SK-N-SH (cell line): ENCODE results near the gene SPATA25. TPM values are rescaled to one million over a fixed set of nuclear protein-coding genes. Genes with fewer than 3 reads are reported as not detected.

Source experiments
- CTCF ChIA-PET: fragments of 300-600, 350-600 bp; formaldehyde crosslinking; extraction: SDS; loops from one replicate; lab custom pipeline; 2021; lab: Yijun Ruan, JAX
- POLR2A ChIA-PET: fragments of 350-600 bp; sonication (Branson Sonifier 250); formaldehyde crosslinking; extraction: SDS; loops from one replicate; lab custom pipeline; 2020; ENCODE audit warnings: antibody characterized with exemption, inconsistent platforms; lab: Yijun Ruan, JAX
- DNase-seq: peaks from one replicate; pipeline ENCODE4 v3.0.0; 2012
- H2AFZ ChIP-seq: fragments of 200-600 bp; sonication (generic); 2 replicates; pipeline ENCODE4 v1.8.1; 2016; ENCODE audit warnings: antibody characterized with exemption, mild to moderate bottlenecking, low read depth
- H3F3A ChIP-seq: fragments of 200-600 bp; sonication (generic); replicated peaks from 2 replicates; pipeline ENCODE3; 2016; ENCODE audit warnings: antibody characterized with exemption, mild to moderate bottlenecking; ENCODE audit not compliant: insufficient read depth
- H3K27ac ChIP-seq, 2 experiments: fragments of 200-500 bp in 1 of 2; fragments of 200-600 bp in 1 of 2; sonication (Bioruptor generic) in 1 of 2; sonication (generic), shearing (Covaris generic) in 1 of 2; 2 replicates each; pipeline versions ENCODE4 v1.5.1 to v1.6.1; 2014 to 2016; ENCODE audit warnings: low read depth in 2 of 2, inconsistent platforms in 1 of 2, low read length in 1 of 2, mild to moderate bottlenecking in 1 of 2, mixed read lengths in 1 of 2
- H3K27me3 ChIP-seq: fragments of 200-600 bp; sonication (generic), shearing (Covaris generic); 2 replicates; pipeline ENCODE4 v1.6.1; 2016; ENCODE audit warnings: mixed run types; ENCODE audit not compliant: insufficient read depth
- H3K36me3 ChIP-seq, 2 experiments: fragments of 200-500 bp in 1 of 2; fragments of 200-600 bp in 1 of 2; sonication (Bioruptor generic) in 1 of 2; sonication (generic) in 1 of 2; replicated peaks in 1 of 2; 2 replicates each; pipeline versions ENCODE3 to v1.5.1; 2014 to 2016; ENCODE audit warnings: low read length in 1 of 2, mild to moderate bottlenecking in 1 of 2; ENCODE audit not compliant: insufficient read depth in 2 of 2, control insufficient read depth in 1 of 2
- H3K4me1 ChIP-seq, 2 experiments: fragments of 200-500 bp in 1 of 2; fragments of 200-600 bp in 1 of 2; sonication (Bioruptor generic) in 1 of 2; sonication (generic), shearing (Covaris generic) in 1 of 2; 2 replicates each; pipeline versions ENCODE4 v1.5.1 to v1.6.1; 2014 to 2016; ENCODE audit warnings: low read depth in 1 of 2, low read length in 1 of 2, mixed run types in 1 of 2; ENCODE audit not compliant: insufficient read depth in 2 of 2, control insufficient read depth in 1 of 2
- H3K4me2 ChIP-seq: fragments of 200-600 bp; sonication (generic), shearing (Covaris generic); 2 replicates; pipeline ENCODE4 v1.6.1; 2017; ENCODE audit warnings: mixed run types
- H3K4me3 ChIP-seq, 2 experiments: fragments of 200-500 bp in 1 of 2; fragments of 200-600 bp in 1 of 2; sonication (Bioruptor generic) in 1 of 2; sonication (generic), shearing (Covaris generic) in 1 of 2; 2 replicates each; pipeline versions ENCODE4 v1.5.1 to v1.8.1; 2014 to 2016; ENCODE audit warnings: low read depth in 2 of 2, inconsistent platforms in 1 of 2, low read length in 1 of 2, mild to moderate bottlenecking in 1 of 2, mixed read lengths in 1 of 2, moderate library complexity in 1 of 2
- H3K79me2 ChIP-seq: fragments of 200-600 bp; sonication (generic); 2 replicates; pipeline ENCODE4 v1.8.1; 2017; ENCODE audit warnings: mild to moderate bottlenecking; ENCODE audit not compliant: insufficient read depth
- H3K9ac ChIP-seq: fragments of 200-600 bp; sonication (generic); 2 replicates; pipeline ENCODE4 v1.6.1; 2017; ENCODE audit warnings: mixed run types
- H3K9me2 ChIP-seq: fragments of 200-600 bp; sonication (generic); 2 replicates; pipeline ENCODE4 v1.6.1; 2017; ENCODE audit warnings: mixed run types
- H3K9me3 ChIP-seq: fragments of 200-600 bp; sonication (generic); 2 replicates; pipeline ENCODE4 v1.6.1; 2017; ENCODE audit warnings: mixed run types, mild to moderate bottlenecking, moderate library complexity
- H4K20me1 ChIP-seq: fragments of 200-600 bp; sonication (generic); 2 replicates; pipeline ENCODE4 v1.6.1; 2017; ENCODE audit warnings: mild to moderate bottlenecking, mixed run types; ENCODE audit not compliant: insufficient read depth
- CHD2 ChIP-seq: fragments of 150-350 bp; IDR thresholded peaks from 2 replicates; pipeline ENCODE4 v1.6.1; 2018; ENCODE audit warnings: low read length; ENCODE audit not compliant: partially characterized antibody
- EZH2phosphoT487 ChIP-seq: fragments of 200-600 bp; sonication (generic); IDR thresholded peaks from 2 replicates; pipeline ENCODE4 v1.6.1; 2017; ENCODE audit warnings: low read depth, mixed run types, mild to moderate bottlenecking, antibody characterized with exemption, moderate library complexity, borderline replicate concordance
- GABPA ChIP-seq: IDR thresholded peaks from 2 replicates; pipeline ENCODE4 v1.4.0; 2012; ENCODE audit warnings: low read depth, mild to moderate bottlenecking
- GATA2 ChIP-seq: sonication (generic); formaldehyde crosslinking; IDR thresholded peaks from 2 replicates; pipeline ENCODE4 v1.5.0; 2020; ENCODE audit warnings: mild to moderate bottlenecking, missing genetic modification reagents
- MAX ChIP-seq: IDR thresholded peaks from 2 replicates; pipeline ENCODE4 v1.4.0; 2012; ENCODE audit warnings: low read depth
- MXI1 ChIP-seq: IDR thresholded peaks from 2 replicates; pipeline ENCODE4 v1.6.1; 2012; ENCODE audit warnings: mild to moderate bottlenecking, low read depth, low read length, improper control_type of control experiment
- NRF1 ChIP-seq: IDR thresholded peaks from 2 replicates; pipeline ENCODE4 v1.6.1; 2012; ENCODE audit warnings: low read depth, mild to moderate bottlenecking, low read length
- REST ChIP-seq: IDR thresholded peaks from 2 replicates; pipeline ENCODE4 v1.6.1; 2012; ENCODE audit warnings: mild to moderate bottlenecking, low read depth, low read length, moderate library complexity
- RFX5 ChIP-seq: IDR thresholded peaks from 2 replicates; pipeline ENCODE4 v1.6.1; 2012; ENCODE audit warnings: mild to moderate bottlenecking, improper control_type of control experiment, low read length
- SIN3A ChIP-seq: IDR thresholded peaks from 2 replicates; pipeline ENCODE4 v1.6.1; 2012; ENCODE audit warnings: low read depth, mild to moderate bottlenecking, low read length, moderate library complexity, borderline replicate concordance
- SMC3 ChIP-seq: IDR thresholded peaks from 2 replicates; pipeline ENCODE4 v1.6.1; 2012; ENCODE audit warnings: low read depth, low read length, improper control_type of control experiment
- TCF12 ChIP-seq: IDR thresholded peaks from 2 replicates; pipeline ENCODE4 v1.4.0; 2012
- YY1 ChIP-seq: IDR thresholded peaks from 2 replicates; pipeline ENCODE4 v1.4.0; 2012; ENCODE audit warnings: low read depth, mild to moderate bottlenecking
- WGBS: methylation state at CpG from one replicate; pipeline ENCODE4 v1.1.6; 2017; ENCODE audit warnings: low lambda C conversion rate; 5-methylcytosine and 5-hydroxymethylcytosine counted together
- polyA plus RNA-seq, 3 experiments: library from polyadenylated mRNA; depleted of rRNA; stranded (reverse); fragments of >200 nt; gene quantifications; 2 replicates each; pipeline ENCODE4 v1.2.3, GENCODE V29; 2012
- TF ChIP-seq, protein P1 (sequence below): fragments of 150-350 bp; IDR thresholded peaks from 2 replicates; pipeline ENCODE4 v1.6.1; 2017; ENCODE audit warnings: antibody characterized with exemption, low read length, low read depth, borderline replicate concordance
- TF ChIP-seq, protein P2 (sequence below): IDR thresholded peaks from 2 replicates; pipeline ENCODE4 v1.4.0; 2012; ENCODE audit warnings: low read depth, borderline replicate concordance

The SPATA25 gene
- polyA plus RNA-seq, 1 of the 3 experiments (the other 2 are of a cell fraction), result 1.3 TPM

DNA sequence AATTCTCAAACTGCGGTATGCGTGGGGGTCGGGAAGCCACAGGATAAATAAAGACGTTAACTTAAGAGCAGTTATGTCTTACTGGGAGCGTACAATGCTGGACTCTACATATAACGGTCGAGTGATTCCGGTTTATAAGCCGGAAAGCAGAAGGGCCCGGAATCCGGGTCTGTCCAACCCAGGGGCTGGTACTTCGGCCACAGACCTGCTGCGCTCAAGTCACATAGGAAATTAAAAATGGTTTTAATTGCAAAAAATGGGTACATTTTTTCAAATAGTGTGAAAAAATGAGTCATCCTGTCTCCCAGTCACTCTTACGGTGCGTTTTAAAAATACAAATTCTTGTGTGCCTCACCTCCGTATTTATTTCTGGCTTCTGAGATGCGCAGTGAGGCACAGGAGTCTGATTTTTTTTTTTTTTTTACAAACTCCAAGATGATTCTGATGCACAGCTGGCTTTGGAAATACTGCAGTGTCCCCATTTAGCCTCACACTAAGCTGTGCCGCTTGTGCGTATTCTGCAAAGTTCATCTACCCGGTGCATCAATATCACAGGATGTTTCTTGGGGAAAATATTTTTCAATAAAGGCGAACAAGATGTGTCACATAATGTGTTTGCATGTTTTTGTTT lies 48.1 kb upstream of the SPATA25 start:
- Histone ChIP-seq H3K79me2 (peaks cover 71% of the 10 kb centered on the region), H3F3A (peaks cover 11% of the 10 kb centered on the region), H3K9me3 (no peaks in the 10 kb centered on the region), H3K36me3 (peaks cover 33 to 39% of the 10 kb centered on the region in 2 experiments), H3K4me1 (peaks cover 10 to 26% of the 10 kb centered on the region in 2 experiments; a peak in 3 of 4 replicates), H3K4me2 (peak overlapping the region; percentile 67), H3K27ac (peak overlapping the region; percentile 78 to 79), H3K27me3 (no peaks in the 10 kb centered on the region), H3K9ac (peak overlapping the region; percentile 81), H4K20me1 (peaks cover 20% of the 10 kb centered on the region; the same call in 1 of the 2 replicates), H3K4me3 (peak overlapping the region; percentile 63 to 85), H2AFZ (no peak overlapping the region), H3K9me2 (no peaks in the 10 kb centered on the region)
- TF ChIP-seq, protein P1, sequence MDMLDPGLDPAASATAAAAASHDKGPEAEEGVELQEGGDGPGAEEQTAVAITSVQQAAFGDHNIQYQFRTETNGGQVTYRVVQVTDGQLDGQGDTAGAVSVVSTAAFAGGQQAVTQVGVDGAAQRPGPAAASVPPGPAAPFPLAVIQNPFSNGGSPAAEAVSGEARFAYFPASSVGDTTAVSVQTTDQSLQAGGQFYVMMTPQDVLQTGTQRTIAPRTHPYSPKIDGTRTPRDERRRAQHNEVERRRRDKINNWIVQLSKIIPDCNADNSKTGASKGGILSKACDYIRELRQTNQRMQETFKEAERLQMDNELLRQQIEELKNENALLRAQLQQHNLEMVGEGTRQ, result no peak
- TF ChIP-seq TCF12 (no peak), RFX5 (no peak), CHD2 (no peak), NRF1 (no peak), SMC3 (no peak), YY1 (no peak), EZH2phosphoT487 (no peak), GABPA (peak; percentile 40), MAX (0 out of 2 replicates have a peak, but pooled peaks have one; percentile 15), MXI1 (no peak), SIN3A (no peak), REST (no peak), GATA2 (CRISPR knock-in tag) (no peak)
- TF ChIP-seq, protein P2, sequence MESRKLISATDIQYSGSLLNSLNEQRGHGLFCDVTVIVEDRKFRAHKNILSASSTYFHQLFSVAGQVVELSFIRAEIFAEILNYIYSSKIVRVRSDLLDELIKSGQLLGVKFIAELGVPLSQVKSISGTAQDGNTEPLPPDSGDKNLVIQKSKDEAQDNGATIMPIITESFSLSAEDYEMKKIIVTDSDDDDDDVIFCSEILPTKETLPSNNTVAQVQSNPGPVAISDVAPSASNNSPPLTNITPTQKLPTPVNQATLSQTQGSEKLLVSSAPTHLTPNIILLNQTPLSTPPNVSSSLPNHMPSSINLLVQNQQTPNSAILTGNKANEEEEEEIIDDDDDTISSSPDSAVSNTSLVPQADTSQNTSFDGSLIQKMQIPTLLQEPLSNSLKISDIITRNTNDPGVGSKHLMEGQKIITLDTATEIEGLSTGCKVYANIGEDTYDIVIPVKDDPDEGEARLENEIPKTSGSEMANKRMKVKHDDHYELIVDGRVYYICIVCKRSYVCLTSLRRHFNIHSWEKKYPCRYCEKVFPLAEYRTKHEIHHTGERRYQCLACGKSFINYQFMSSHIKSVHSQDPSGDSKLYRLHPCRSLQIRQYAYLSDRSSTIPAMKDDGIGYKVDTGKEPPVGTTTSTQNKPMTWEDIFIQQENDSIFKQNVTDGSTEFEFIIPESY, result no peak
- peak; percentile 23 for DNase-seq
- 13% methylated on average over 21 of the region's 21 CpGs for WGBS
- POLR2A ChIA-PET, result interaction anchor here (1.0 to 4.4 kb wide), 11 partner anchors 10 to 429 kb away, joined by 3 to 46 read pairs (median 10); partner anchors contain the start of genes CTSA, NEURL2, PLTP and ZSWIM1
- CTCF ChIA-PET, result interaction anchor here (1.0 to 3.4 kb wide), 7 partner anchors 16 to 137 kb away, joined by 3 to 20 read pairs (median 3); no protein-coding TSS in a partner anchor
